Caco-2 (cell line): ENCODE data around the gene LCTL. TPM values are rescaled to one million over a fixed set of nuclear protein-coding genes. Genes with fewer than 3 reads are reported as not detected.

Experiments used
- BruUV-seq: library from RNA; stranded (reverse); fragments of 400-500 nt; replicated peaks from 2 replicates; lab custom pipeline; 2021; lab: Mats Ljungman, UMichigan
- CTCF ChIA-PET: fragments of 300-600 bp; sonication (Branson Sonifier 250); formaldehyde crosslinking; loops from one replicate; lab custom pipeline; 2022; ENCODE audit warnings: antibody characterized with exemption; lab: Charles Lee
- POLR2A ChIA-PET: fragments of 300-600 bp; sonication (Branson Sonifier 250); formaldehyde crosslinking; loops from one replicate; lab custom pipeline; 2022; ENCODE audit warnings: antibody characterized with exemption; lab: Charles Lee
- DNase-seq, 2 experiments: peaks; one replicate each; pipeline versions ENCODE4 v3.0.0 to v3.0.0-alpha.2; 2020 to 2022
- H3K27me3 ChIP-seq: replicated peaks from 2 replicates; pipeline ENCODE4 v1.6.0; 2011; ENCODE audit warnings: low read length; ENCODE audit not compliant: control insufficient read depth, insufficient read depth
- H3K36me3 ChIP-seq: 2 replicates; pipeline ENCODE4 v1.5.1; 2011; ENCODE audit warnings: low read length; ENCODE audit not compliant: control insufficient read depth, insufficient read depth
- H3K4me1 ChIP-seq: fragments of 250-450 bp; sonication (Bioruptor Pico); 2 replicates; pipeline ENCODE4 v1.5.1; 2020; ENCODE audit warnings: mild to moderate bottlenecking
- H3K4me3 ChIP-seq: 2 replicates; pipeline ENCODE4 v1.5.1; 2011; ENCODE audit warnings: low read depth, mild to moderate bottlenecking, control low read depth, low read length
- H3K9me3 ChIP-seq: fragments of 250-450 bp; sonication (Bioruptor Pico); 2 replicates; pipeline ENCODE4 v1.5.1; 2020; ENCODE audit warnings: mild to moderate bottlenecking, moderate library complexity
- H3K27ac Mint-ChIP-seq: one replicate; pipeline ENCODE4 v1.8.0; 2022; ENCODE audit warnings: mixed read lengths; ENCODE audit not compliant: unreplicated experiment
- H3K27me3 Mint-ChIP-seq: one replicate; pipeline ENCODE4 v1.8.0; 2022; ENCODE audit warnings: mixed read lengths; ENCODE audit not compliant: insufficient read depth, unreplicated experiment
- H3K36me3 Mint-ChIP-seq: one replicate; pipeline ENCODE4 v1.8.0; 2022; ENCODE audit warnings: mild to moderate bottlenecking, mixed read lengths; ENCODE audit not compliant: insufficient read depth, unreplicated experiment
- H3K4me1 Mint-ChIP-seq: one replicate; pipeline ENCODE4 v1.8.0; 2022; ENCODE audit warnings: low read depth, mixed read lengths; ENCODE audit not compliant: unreplicated experiment
- H3K4me3 Mint-ChIP-seq: one replicate; pipeline ENCODE4 v1.8.0; 2022; ENCODE audit warnings: mild to moderate bottlenecking, moderate library complexity, mixed read lengths; ENCODE audit not compliant: unreplicated experiment
- H3K9me3 Mint-ChIP-seq: one replicate; pipeline ENCODE4 v1.8.0; 2022; ENCODE audit warnings: mixed read lengths; ENCODE audit not compliant: unreplicated experiment
- intact Hi-C: fragments of 100-400 bp; cut with micrococcal nuclease; formaldehyde crosslinking; loops from one replicate; pipeline ENCODE4 v1.10.0; 2022; ENCODE audit not compliant: unreplicated experiment
- total RNA-seq: library from RNA; stranded (reverse); gene quantifications from 2 replicates; pipeline ENCODE4 v1.2.3, GENCODE V29; 2022
- TF ChIP-seq, protein P1 (sequence below), 2 experiments: fragments of 200-600 bp in 1 of 2; IDR thresholded peaks; 1 replicate in 1 of 2; 2 replicates in 1 of 2; pipeline versions ENCODE4 v1.5.1 to v1.8.0; 2011 to 2022; ENCODE audit warnings: antibody characterized with exemption in 1 of 2, control low read depth in 1 of 2, inconsistent platforms in 1 of 2, low read depth in 1 of 2, low read length in 1 of 2, mild to moderate bottlenecking in 1 of 2, moderate library complexity in 1 of 2; ENCODE audit not compliant: insufficient read depth in 1 of 2, severe bottlenecking in 1 of 2, unreplicated experiment in 1 of 2

LCTL gene
- total RNA-seq, 1 experiment from 2014 or later = not detected

DNA sequence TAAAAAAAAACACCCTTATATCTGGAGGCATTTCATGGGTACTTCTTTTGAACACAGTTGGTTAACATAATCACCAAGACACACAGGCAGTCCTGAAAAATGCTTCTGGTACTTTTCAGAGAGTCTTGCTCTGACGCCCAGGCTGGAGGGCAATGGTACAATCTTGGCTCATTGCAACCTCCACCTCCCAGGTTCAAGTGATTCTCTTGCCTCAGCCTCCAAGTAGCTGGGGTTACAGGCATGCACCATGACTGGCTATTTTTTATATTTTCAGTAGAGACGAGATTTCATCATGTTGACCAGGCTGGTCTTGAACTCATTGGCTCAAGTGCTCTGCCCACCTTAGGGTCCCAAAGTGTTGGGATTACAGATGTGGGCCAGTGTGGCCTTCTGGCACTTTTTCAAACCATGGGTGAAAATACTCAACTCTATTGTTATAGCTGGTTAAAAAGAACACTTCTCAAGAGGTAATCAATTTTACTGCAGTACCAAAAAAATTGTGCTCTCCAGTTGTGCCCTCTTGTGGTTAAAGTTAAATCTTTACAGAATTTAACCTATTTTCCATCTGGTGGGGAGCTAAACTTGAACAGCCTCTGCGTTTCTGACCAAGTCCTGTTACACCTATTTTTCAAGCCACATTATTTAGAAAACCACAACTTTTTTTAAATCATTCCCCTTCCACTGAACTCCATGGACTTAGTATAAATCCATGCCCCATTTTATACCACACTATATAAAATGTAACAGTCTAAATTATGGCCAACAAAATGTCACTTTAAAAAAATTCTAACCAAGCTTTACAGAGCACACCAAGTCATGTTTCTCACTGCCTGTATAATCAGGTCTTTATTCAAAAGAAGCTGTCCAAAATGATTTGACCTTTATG, 67.1 kb downstream of the LCTL start:
- peak overlapping the region; percentile 93 for H3K27ac Mint-ChIP-seq
- H3K4me3 Mint-ChIP-seq = no peak overlapping the region
- peaks cover 94% of the 10 kb centered on the region for H3K36me3 Mint-ChIP-seq
- Histone ChIP-seq H3K36me3 (peaks cover 2% of the 10 kb centered on the region), H3K4me3 (no peak overlapping the region), H3K4me1 (peaks cover 10% of the 10 kb centered on the region), H3K9me3 (no peaks in the 10 kb centered on the region), H3K27me3 (no peaks in the 10 kb centered on the region)
- POLR2A ChIA-PET = interaction anchor here (2.5 kb wide), 1 partner anchor 112 kb away, joined by 10 read pairs; the partner anchor contains the start of gene MAP2K1
- no peaks in the 10 kb centered on the region for H3K27me3 Mint-ChIP-seq
- CTCF ChIA-PET = interaction anchor here (0.7 to 1.2 kb wide), 5 partner anchors 60 to 205 kb away, joined by 3 to 12 read pairs (median 4); partner anchors contain the start of genes DIS3L and MAP2K1
- TF ChIP-seq, protein P1, sequence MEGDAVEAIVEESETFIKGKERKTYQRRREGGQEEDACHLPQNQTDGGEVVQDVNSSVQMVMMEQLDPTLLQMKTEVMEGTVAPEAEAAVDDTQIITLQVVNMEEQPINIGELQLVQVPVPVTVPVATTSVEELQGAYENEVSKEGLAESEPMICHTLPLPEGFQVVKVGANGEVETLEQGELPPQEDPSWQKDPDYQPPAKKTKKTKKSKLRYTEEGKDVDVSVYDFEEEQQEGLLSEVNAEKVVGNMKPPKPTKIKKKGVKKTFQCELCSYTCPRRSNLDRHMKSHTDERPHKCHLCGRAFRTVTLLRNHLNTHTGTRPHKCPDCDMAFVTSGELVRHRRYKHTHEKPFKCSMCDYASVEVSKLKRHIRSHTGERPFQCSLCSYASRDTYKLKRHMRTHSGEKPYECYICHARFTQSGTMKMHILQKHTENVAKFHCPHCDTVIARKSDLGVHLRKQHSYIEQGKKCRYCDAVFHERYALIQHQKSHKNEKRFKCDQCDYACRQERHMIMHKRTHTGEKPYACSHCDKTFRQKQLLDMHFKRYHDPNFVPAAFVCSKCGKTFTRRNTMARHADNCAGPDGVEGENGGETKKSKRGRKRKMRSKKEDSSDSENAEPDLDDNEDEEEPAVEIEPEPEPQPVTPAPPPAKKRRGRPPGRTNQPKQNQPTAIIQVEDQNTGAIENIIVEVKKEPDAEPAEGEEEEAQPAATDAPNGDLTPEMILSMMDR (IDR thresholded peaks at IDR 0.05; ENCODE audit: insufficient read depth in 1 of 2, low read depth in 1 of 2, low read length in 1 of 2, severe bottlenecking in 1 of 2, unreplicated experiment in 1 of 2) = peak; percentile 22 to 23
- peaks cover 16% of the 10 kb centered on the region for H3K4me1 Mint-ChIP-seq
- no peaks in the 10 kb centered on the region for H3K9me3 Mint-ChIP-seq
- DNase-seq = peak in 1 of 2 experiments; percentile 38
- BruUV-seq = no TSS peak
- intact Hi-C loops = loop anchor here (5.0 kb wide), 1 partner anchor 94 kb away; no protein-coding TSS in a partner anchor

Other genes with a start within 250 kb of the LCTL start
- gene TIPIN, start 209.3 kb downstream of the LCTL start, total RNA-seq = 22.8 and 28.0 TPM in 2 replicates
- gene MAP2K1, start 179.1 kb downstream of the LCTL start, total RNA-seq = 63.7 and 64.1 TPM in 2 replicates
- gene SNAPC5, start 68.2 kb downstream of the LCTL start, total RNA-seq = 28.1 and 31.4 TPM in 2 replicates
- gene RPL4, start 61.1 kb downstream of the LCTL start, total RNA-seq = 3,043 and 3,102 TPM in 2 replicates
- gene ZWILCH, start 60.7 kb downstream of the LCTL start, total RNA-seq = 21.6 and 28.1 TPM in 2 replicates
- gene SMAD6, start 136.2 kb upstream of the LCTL start, total RNA-seq = 8.9 and 10.5 TPM in 2 replicates